ENCODE results near the gene TMEM82.

DNA sequence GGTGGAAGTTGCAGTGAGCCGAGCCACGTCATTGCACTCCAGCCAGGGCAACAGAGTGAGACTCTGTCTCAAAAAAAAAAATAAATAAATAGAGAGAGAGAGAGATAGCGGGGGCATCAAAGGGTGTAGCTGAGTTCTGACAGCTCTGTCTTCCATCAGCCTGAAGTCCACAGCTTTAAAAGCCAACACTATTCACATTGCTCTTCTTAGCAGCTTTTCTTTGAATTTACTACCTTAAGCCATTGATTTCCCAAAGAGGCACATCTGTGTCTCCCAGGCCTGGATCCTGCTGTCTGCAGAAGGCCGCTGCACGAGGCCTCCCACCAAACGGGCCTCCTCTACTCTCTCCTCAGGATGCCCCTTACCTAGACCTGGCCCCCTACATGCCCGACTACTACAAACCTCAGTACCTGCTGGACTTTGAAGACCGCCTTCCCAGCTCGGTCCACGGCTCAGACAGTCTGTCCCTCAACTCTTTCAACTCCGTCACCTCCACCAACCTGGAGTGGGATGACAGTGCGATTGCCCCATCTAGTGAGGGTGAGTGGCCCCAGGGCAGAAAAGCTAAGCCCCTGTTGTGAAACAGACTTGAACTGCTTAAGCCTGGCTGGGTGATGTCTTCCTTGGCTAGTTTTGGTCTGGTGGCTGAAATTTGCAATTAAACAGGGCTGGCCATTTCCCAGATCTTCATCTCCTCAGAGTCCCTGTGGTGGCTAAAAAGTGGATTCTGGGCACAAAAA is 22.7 kb upstream of the TMEM82 start:
- TF ChIP-seq EZH2 (IDR thresholded peaks at IDR 0.05; ENCODE audit: insufficient read depth, low read length) (no peak), CTCF (IDR thresholded peaks at IDR 0.05; ENCODE audit: insufficient read depth, low read depth, low read length) (no peak)

All from astrocyte (in vitro differentiated cells and primary cell).